ENCODE measurements around the gene RERE. TPM values are rescaled to one million over a fixed set of nuclear protein-coding genes. Genes with fewer than 3 reads are reported as not detected.

The RERE gene
- total RNA-seq, 2 experiments from 2014 or later: 96.6 to 101 TPM

GRCh38 chr1:8370905-8371315, 446.5 kb downstream of the RERE start:
- ChIA-PET POLR2A (interaction anchor here (1.1 kb wide), 1 partner anchor 53 kb away, joined by 3 read pairs; no protein-coding TSS in a partner anchor), CTCF (interaction anchor here (0.9 to 1.3 kb wide), 2 partner anchors 38 to 356 kb away, joined by 4 read pairs; no protein-coding TSS in a partner anchor)
- peaks cover 12% of the 10 kb centered on the region for H3K4me1 Mint-ChIP-seq
- H3K27ac Mint-ChIP-seq: no peak overlapping the region
- no peaks in the 10 kb centered on the region for H3K9me3 Mint-ChIP-seq
- H3K27me3 Mint-ChIP-seq: no peaks in the 10 kb centered on the region
- DNase-seq: no peak
- peaks cover 18% of the 10 kb centered on the region for H3K36me3 Mint-ChIP-seq (ENCODE audit: low read depth)
- no peak overlapping the region for H3K4me3 Mint-ChIP-seq

- Mint-ChIP-seq H3K27ac (no peak overlapping the region), H3K36me3 (ENCODE audit: low read depth) (peaks cover 25% of the 10 kb centered on the region), H3K4me3 (no peak overlapping the region), H3K4me1 (peaks cover 12% of the 10 kb centered on the region), H3K27me3 (no peaks in the 10 kb centered on the region), H3K9me3 (no peaks in the 10 kb centered on the region)
- DNase-seq: no peak
- ChIA-PET CTCF (interaction anchor here (0.9 kb wide), 1 partner anchor 356 kb away, joined by 4 read pairs; no protein-coding TSS in a partner anchor), POLR2A (no interaction called here)
These were observed 447.2 kb downstream of the RERE start for GRCh38 chr1:8370046-8370881.

DNA sequence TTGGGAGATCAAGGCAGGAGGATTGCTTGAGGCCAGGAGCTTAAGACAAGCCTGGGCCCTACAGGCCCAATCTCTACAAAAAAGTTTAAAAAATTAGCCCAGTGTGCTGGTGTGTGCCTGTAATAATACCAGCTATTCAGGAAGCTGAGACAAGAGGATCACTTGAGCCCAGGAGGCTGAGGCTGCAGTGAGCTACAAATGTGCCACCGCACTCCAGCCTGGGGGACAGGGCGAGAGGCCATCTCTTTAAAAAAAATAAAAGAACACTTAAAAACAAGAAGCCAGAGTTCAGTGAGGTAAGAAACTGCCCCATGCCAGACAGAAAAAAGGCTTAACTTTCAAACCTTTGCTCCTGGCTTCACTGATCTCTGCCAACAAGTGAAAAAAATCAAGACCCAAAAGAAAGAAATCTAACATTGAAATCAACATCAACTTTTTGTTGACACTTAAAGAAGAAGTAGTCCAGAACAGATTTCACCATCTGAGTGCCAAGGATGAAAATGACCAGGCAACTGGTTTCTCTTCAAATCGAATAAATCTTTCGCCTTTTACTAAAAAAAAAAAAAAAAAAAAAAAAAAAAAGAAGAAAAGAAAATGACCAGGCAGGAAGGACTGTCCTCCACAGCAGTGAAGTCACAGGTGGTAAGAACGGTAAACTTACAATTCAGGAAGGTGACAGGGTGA, 448.3 kb downstream of the RERE start:
- H3K27ac Mint-ChIP-seq: no peak overlapping the region
- H3K27me3 Mint-ChIP-seq: no peaks in the 10 kb centered on the region
- ChIA-PET POLR2A (no interaction called here), CTCF (no interaction called here)
- H3K4me3 Mint-ChIP-seq: no peak overlapping the region
- peaks cover 26% of the 10 kb centered on the region for H3K36me3 Mint-ChIP-seq (ENCODE audit: low read depth)
- no peaks in the 10 kb centered on the region for H3K9me3 Mint-ChIP-seq
- H3K4me1 Mint-ChIP-seq: peaks cover 5% of the 10 kb centered on the region
- DNase-seq: no peak

- Mint-ChIP-seq H3K9me3 (no peaks in the 10 kb centered on the region), H3K27me3 (no peaks in the 10 kb centered on the region), H3K27ac (no peak overlapping the region), H3K4me1 (peaks cover 5% of the 10 kb centered on the region), H3K36me3 (ENCODE audit: low read depth) (peaks cover 26% of the 10 kb centered on the region), H3K4me3 (no peak overlapping the region)
- DNase-seq: no peak
- POLR2A ChIA-PET: no interaction called here
- CTCF ChIA-PET: interaction anchor here (0.5 to 1.0 kb wide), 3 partner anchors 19 to 776 kb away, joined by 3 to 4 read pairs (median 3); no protein-coding TSS in a partner anchor
These were observed 449.8 kb downstream of the RERE start for GRCh38 chr1:8367571-8368194.

GRCh38 chr1:8365661-8366362, 451.6 kb downstream of the RERE start:
- Mint-ChIP-seq H3K9me3 (no peaks in the 10 kb centered on the region), H3K36me3 (ENCODE audit: low read depth) (peaks cover 27% of the 10 kb centered on the region), H3K4me1 (peaks cover 4% of the 10 kb centered on the region), H3K27ac (no peak overlapping the region), H3K27me3 (no peaks in the 10 kb centered on the region), H3K4me3 (no peak overlapping the region)
- DNase-seq: no peak
- CTCF ChIA-PET: no interaction called here
- POLR2A ChIA-PET: no interaction called here

- no peak for DNase-seq
- Mint-ChIP-seq H3K4me3 (no peak overlapping the region), H3K27ac (no peak overlapping the region), H3K27me3 (no peaks in the 10 kb centered on the region), H3K9me3 (no peaks in the 10 kb centered on the region), H3K36me3 (ENCODE audit: low read depth) (peaks cover 27% of the 10 kb centered on the region), H3K4me1 (peaks cover 2% of the 10 kb centered on the region)
- CTCF ChIA-PET: interaction anchor here (0.7 kb wide), 1 partner anchor 12 kb away, joined by 3 read pairs; no protein-coding TSS in a partner anchor
- POLR2A ChIA-PET: no interaction called here
These were observed 452.7 kb downstream of the RERE start for GRCh38 chr1:8364528-8365442.

DNA sequence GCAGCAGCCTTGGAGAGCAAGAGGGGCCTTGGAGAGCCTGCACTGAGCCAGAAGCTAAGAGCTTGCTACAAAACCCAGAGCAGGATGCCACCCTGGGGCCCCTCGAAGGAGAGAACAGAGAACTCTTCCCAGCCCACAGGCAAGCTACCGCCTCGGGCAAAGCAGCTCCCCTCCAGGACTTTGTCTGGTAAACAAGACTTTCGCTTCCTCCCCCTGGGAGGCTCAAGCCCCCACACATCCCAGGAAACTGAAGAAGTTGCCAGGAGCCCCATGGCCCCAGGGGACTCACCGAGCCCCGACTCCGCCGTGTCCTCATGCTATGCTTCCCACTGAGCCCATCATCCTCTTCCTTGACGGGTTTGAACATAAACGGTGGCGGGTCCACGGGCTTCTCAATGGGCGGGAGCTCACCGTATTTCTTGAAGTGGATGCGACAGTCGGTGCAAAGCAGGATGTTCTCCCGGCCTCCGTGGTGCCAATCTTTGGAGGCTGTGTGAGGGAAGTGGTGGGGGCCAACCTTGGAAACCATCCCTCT, 453.6 kb downstream of the RERE start:
- H3K36me3 Mint-ChIP-seq (ENCODE audit: low read depth): peaks cover 28% of the 10 kb centered on the region
- H3K27me3 Mint-ChIP-seq: no peaks in the 10 kb centered on the region
- H3K4me1 Mint-ChIP-seq: no peaks in the 10 kb centered on the region
- ChIA-PET CTCF (interaction anchor here (0.6 to 0.7 kb wide), 2 partner anchors 12 to 362 kb away, joined by 3 read pairs; no protein-coding TSS in a partner anchor), POLR2A (no interaction called here)
- H3K4me3 Mint-ChIP-seq: no peak overlapping the region
- H3K9me3 Mint-ChIP-seq: no peaks in the 10 kb centered on the region
- no peak for DNase-seq
- no peak overlapping the region for H3K27ac Mint-ChIP-seq

- ChIA-PET CTCF (interaction anchor here (0.6 kb wide), 1 partner anchor 362 kb away, joined by 3 read pairs; no protein-coding TSS in a partner anchor), POLR2A (no interaction called here)
- Mint-ChIP-seq H3K27ac (no peak overlapping the region), H3K27me3 (no peaks in the 10 kb centered on the region), H3K4me1 (no peaks in the 10 kb centered on the region), H3K4me3 (no peak overlapping the region), H3K36me3 (ENCODE audit: low read depth) (peaks cover 32% of the 10 kb centered on the region), H3K9me3 (no peaks in the 10 kb centered on the region)
- no peak for DNase-seq
These were observed 454.2 kb downstream of the RERE start for GRCh38 chr1:8363186-8363766.

DNA sequence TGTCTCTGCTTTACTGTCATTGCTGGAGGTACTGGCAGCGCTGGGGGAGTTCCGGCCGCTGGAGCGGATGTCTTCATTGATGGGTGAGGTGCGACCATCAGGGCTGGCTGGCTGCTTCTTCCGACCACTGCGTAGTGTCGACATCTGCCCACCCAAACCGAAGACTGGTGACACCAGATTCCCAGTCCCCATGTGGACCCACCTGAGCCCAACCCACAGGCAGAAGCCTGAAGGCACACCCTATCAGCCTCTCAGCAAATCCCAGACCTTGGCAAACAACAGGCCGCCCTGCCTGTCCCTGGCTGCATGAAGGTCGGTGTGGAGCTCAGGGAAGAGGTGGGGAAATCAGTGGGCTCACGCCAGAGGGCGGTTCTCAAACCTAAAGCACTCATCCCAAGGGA, 454.7 kb downstream of the RERE start:
- CTCF ChIA-PET: no interaction called here
- peaks cover 36% of the 10 kb centered on the region for H3K36me3 Mint-ChIP-seq (ENCODE audit: low read depth)
- H3K27ac Mint-ChIP-seq: no peak overlapping the region
- H3K4me1 Mint-ChIP-seq: no peaks in the 10 kb centered on the region
- no peaks in the 10 kb centered on the region for H3K9me3 Mint-ChIP-seq
- no peak overlapping the region for H3K4me3 Mint-ChIP-seq
- DNase-seq: no peak
- no peaks in the 10 kb centered on the region for H3K27me3 Mint-ChIP-seq
- POLR2A ChIA-PET: interaction anchor here (1.4 kb wide), 1 partner anchor 13 kb away, joined by 3 read pairs; no protein-coding TSS in a partner anchor

GRCh38 chr1:8361198-8361849, 456.1 kb downstream of the RERE start:
- Mint-ChIP-seq H3K9me3 (no peaks in the 10 kb centered on the region), H3K27me3 (no peaks in the 10 kb centered on the region), H3K36me3 (ENCODE audit: low read depth) (peaks cover 42% of the 10 kb centered on the region), H3K4me3 (no peak overlapping the region), H3K4me1 (no peaks in the 10 kb centered on the region), H3K27ac (no peak overlapping the region)
- no peak for DNase-seq
- ChIA-PET POLR2A (interaction anchor here (1.4 kb wide), 1 partner anchor 11 kb away, joined by 3 read pairs; no protein-coding TSS in a partner anchor), CTCF (no interaction called here)

DNA sequence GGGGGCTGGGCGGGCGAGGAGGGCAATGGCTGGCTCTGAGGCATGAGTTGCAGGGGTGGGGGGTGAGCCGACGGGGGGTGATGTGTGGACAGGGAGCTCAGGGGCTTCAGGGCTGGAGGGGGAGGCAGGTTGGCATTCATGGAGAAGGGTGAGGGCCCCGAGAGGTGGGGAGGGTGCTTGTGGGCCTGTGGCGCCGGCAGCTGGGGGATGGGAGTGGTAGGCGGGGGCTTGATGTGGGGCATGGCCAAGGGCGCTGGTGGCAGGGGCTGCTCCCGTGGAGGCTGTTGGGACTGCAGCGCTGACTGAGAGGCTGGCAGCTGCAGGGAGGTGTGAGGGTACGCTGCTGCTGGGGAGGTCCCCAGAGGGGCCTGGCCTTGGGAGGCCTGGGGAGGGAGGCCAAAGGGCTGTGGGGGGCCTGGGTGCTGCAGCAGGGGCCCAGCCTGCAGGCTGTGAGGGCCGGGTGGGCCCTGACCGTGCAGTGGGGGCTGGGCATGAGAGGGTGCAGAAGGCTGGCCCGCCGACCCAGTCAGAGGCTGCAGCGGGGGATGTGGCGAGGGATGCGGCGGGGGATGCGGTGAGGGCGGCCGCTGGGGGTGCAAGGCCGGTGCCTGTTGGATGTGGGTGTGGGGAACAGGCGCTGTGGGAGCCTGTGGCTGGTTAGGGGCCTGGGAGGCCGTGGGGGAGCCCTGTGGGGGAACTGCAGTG, 456.8 kb downstream of the RERE start:
- H3K4me3 Mint-ChIP-seq: no peak overlapping the region
- peaks cover 41% of the 10 kb centered on the region for H3K36me3 Mint-ChIP-seq (ENCODE audit: low read depth)
- DNase-seq: no peak
- H3K4me1 Mint-ChIP-seq: no peaks in the 10 kb centered on the region
- ChIA-PET POLR2A (no interaction called here), CTCF (no interaction called here)
- no peaks in the 10 kb centered on the region for H3K27me3 Mint-ChIP-seq
- no peaks in the 10 kb centered on the region for H3K9me3 Mint-ChIP-seq
- no peak overlapping the region for H3K27ac Mint-ChIP-seq

Measured in activated CD4-positive, alpha-beta memory T cell treated with anti-CD3 and anti-CD28 coated beads, Interleukin-2, amount 10 ng/mL, durations not matched to agents 7 days and 5 days (primary cell).